GM19035 (cell line): Measurements from ENCODE around the gene IGSF23.
"Not testable (repeated sequence)": the region's sequence is repeated elsewhere in the genome, so short reads cannot be mapped to it uniquely, and the experiment has no call there.

ENCODE experiments used
- ATAC-seq: cut with Tn5 transposase; IDR thresholded peaks from one replicate; pipeline ENCODE4 v1.9.1; 2021; ENCODE audit not compliant: unreplicated experiment

IGSF23 gene

DNA sequence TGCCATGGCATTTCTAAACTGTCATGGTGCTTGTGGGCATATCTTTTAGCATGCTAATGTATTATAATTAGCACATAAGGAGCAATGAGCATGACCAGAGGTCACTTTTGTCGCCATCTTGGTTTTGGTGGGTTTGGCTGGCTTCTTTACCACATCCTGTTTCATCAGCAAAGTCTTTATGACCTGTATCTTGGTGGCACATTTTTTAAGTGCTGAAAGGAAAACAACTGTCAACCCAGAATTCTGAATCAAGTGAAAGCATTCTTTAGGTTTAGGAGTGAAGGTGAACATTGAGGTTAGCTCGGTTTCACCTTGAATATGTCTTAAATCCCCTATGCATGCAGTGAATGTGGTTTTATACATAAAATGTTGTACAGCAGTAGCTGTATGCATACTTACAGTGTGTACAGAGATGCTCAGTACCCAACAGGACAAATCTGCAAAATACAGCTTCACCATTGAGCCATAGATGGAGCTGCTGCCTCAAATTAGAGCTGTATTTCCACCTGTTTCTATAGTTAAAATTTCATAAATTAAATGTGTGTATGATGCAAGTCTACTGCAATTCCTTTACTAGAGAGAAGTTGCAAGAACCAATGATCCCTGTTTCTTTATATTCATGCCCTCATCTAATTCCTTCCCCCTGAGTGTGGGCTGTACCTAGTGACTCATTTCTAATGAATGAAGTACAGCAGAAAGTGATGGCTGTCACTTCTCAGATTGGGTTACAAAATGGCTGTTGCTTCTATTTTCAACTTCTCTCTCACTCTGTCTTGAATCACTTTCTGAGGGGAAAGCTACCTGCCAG, 25.2 kb upstream of the IGSF23 start:
- ATAC-seq: no peak

DNA sequence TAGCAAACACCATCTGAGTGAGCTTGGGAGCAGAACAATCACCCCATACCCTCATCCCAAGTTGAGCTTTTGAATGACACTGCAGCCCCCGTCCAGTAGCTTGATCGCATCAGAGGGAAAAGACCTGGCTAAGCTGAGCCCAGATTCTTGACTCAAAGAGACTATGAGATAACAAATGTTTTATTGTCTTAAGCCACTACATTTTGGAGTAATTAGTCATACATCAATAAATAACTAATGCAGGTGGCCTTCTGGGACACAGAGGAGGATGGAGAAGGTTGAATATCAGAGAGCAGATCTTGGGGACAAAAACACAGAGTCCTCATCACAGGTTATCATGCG, 24.6 kb upstream of the IGSF23 start:
- no peak for ATAC-seq

DNA sequence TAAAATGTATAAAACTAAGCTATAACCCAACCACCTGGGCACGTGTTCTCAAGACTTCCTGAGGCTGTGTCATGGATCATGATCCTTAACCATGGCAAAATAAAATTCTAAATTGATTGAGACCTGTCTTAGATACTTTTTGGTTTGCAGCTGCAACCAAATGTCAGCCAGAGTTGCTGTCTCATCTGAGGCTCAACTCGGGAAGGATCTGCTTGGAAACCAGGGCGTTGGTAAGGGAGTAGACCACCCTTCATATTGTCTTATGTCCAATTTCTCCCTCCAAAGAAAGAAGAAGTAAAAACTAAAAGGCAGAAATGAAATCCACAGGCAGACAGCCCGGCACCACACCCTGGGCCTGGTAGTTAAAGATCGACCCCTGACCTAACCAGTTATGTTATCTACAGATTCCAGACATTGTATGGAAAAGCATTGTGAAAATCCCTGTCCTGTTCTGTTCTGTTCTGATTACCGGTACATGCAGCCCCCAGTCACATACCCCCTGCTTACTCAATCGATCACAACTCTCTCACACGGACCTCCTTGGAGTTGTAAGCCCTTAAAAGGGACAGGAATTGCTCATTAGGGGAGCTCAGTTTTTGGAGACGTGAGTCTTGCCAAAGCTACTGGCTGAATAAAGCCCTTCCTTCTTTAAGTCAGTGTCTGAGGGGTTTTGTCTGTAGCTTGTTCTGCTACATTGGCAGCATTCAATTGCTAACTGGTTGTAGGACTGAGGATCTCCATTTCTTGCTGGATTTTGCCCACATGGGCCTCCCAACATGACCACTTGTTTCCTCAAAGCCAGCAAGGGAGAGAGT, 22.9 kb upstream of the IGSF23 start:
- ATAC-seq: no peak

DNA sequence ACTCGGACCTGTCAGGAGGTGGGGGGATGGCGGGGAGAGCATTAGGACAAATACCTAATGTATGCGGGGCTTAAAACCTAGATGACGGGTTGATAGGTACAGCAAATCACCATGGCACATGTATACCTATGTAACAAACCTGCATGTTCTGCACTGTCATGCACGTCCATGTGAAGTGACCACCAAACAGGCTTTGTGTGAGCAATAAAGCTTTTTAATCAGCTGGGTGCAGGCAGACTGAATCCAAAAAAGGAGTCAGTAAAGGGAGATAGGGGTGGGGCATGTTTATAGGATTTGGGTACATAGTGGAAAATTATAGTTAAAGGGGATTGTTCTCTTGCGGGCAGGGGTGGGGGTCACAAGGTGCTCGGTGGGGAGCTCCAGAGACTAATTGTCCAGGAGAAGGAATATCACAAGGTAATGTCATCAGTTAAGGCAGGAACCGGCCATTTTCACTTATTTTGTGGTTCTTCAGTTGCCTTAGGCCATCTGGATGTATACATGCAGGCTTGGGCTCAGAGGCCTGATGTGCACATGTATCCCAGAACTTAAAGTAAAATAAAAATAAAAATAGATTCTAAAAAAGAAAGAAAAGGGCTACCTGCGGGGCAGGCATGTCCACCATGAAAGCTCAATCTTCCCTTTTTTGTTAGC, 21.9 kb upstream of the IGSF23 start:
- ATAC-seq: not testable (repeated sequence)

DNA sequence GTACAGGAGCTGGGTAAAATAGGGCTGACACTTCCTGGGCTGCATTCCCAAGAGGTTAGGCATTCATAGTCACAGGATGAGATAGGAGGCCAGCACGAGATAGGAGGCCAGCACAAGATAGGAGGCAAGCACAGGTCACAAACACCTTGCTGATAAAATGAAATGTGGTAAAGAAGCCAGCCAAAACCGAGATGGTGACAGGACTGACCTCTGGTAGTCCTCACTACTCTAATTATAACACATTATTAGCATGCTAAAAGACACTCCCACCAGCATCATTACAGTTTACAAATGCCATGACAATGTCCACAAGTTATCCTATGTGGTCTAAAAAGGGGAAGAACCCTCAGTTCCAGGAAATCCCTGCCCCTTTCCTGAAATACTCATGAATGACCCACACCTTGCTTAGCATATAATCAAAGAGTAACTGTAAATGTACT, 20.9 kb upstream of the IGSF23 start:
- ATAC-seq: no peak

DNA sequence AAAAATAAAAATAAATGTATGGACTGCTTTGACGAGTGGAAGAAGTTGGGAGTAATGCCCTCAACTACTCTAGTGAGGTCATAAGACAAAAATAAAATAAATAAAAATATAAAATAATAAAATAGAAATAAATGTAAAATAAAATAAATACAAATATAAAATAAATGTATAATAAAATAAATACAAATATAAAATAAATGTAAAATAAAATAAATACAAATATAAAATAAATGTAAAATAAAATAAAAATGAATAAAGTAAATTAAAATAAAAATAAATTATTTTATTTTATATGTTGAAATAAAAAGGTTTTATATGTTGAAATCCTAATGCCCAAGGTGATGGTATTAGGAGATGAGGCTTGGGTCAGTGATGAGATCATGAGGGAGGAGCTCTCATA, 20.1 kb upstream of the IGSF23 start:
- ATAC-seq: no peak

DNA sequence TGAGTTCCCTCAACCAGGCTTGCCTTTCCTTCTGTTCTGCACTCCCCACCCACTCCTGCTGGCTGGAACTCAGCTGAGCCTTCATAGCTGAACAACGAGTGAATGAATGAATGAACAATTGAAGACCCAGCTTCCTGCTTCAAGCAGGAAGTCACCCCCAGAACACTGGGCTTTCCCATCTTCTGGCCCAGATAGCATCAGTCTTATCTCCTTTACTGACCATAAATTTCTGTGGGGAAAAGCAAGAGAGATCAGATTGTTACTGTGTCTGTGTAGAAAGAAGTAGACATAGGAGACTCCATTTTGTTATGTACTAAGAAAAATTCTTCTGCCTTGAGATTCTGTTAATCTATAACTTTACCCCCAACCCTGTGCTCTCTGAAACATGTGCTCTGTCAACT, 19.5 kb upstream of the IGSF23 start:
- not testable (repeated sequence) for ATAC-seq

DNA sequence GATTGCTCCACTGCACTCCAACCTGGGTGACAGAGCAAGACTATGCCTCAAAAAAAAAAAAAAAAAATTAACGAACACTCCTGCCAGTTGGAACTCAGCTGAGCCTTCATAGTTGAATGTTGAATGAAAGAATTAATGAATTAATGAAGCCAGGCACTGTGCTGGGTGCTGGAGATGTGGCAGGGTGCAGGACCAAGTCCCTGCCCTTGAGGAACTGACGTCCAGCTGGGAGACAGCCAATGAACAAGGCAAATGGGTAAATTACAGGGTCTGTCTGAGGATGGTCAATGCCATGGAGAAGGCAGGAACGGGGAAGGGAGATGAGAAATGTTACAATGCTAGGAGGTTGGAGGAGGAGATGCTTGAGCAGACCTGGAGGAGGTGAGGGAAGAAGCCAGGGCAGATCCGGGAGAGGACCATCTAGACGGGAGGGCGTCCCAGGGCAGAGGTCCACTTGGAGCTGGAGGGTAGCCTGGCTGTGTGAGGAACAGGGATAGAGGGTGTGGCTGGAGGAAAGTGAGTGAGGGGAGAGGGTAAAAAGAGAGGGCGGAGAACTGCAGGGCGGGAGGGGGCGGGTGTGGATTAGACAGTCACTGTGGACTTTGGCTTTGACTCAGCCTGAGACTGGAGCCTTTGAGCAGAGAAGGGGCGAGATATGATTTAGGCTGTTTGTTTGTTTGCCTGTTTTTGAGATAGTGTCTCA, 16.8 kb upstream of the IGSF23 start:
- no peak for ATAC-seq

DNA sequence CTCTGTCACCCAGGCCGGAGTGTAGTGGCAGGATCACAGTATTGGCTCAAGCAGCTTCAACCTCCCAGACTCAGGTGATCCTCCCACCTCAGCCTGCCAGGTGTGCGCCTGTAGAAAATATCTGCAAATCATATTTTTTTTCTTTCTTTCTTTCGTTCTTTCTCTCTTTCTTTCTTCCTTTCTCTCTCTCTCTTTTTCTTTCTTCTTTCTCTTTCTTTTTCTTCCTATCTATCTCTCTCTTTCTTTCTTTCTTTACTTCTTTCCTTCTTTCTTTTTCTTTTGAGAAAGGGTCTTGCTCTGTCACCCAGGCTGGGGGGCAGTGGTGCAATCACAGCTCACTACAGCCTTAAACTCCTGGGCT, 16.3 kb upstream of the IGSF23 start:
- no peak for ATAC-seq

DNA sequence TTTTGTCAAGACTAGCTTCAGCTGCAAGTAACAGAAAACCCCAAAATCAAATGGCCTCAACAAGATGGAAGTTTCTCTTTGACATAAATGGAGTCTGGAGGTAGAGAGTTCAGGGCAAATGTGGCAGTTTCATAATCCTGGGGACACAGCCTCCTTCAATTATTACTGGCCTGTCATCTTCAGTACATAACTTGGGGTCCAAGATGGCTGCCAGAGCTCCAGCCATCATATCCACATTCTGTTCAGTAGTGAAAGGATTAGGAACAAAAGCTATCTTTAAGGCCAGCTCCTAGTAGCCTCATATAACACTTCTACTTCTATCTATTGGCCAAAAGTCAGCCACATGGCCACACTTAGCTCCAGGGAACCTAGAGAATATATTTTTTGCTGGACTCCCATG, 15.0 kb upstream of the IGSF23 start:
- no peak for ATAC-seq

DNA sequence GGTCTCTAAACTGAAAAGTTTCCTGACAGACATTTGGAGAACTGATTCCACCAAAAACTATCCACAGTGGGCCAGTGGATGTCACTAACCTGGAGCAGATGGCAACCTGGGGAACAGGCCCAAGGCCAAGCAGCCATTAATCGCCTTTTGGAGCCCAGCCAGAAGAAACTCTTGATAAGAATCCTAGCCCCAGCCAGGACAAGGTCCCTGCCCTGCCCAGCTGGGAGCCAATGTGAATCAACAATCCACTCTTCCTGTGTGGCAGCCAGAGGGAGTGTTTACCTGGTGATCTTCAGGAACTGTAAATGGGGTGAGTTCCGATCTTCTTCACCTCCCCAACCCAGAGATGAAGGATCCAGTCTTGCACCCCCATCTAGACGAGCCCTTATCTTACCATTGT, 14.5 kb upstream of the IGSF23 start:
- no peak for ATAC-seq

DNA sequence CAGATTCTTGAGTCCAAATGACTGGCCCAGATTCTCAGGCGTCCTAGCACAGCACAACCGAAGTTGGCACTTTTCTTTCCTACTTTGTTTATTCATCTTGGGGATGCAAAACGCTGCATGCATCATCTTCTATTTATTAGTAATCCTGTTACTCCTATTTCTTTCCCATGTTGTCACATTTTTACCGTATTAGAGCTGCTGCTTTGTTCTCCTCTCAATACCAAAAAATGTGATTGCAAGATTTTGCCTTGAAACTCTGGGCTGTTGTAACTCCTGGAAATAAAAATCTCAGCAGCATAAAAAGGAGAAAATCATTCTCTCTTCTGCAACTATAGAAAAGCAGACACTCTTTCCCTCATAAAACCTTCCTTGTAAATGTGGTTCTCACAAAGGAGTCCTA, 12.9 kb upstream of the IGSF23 start:
- no peak for ATAC-seq

DNA sequence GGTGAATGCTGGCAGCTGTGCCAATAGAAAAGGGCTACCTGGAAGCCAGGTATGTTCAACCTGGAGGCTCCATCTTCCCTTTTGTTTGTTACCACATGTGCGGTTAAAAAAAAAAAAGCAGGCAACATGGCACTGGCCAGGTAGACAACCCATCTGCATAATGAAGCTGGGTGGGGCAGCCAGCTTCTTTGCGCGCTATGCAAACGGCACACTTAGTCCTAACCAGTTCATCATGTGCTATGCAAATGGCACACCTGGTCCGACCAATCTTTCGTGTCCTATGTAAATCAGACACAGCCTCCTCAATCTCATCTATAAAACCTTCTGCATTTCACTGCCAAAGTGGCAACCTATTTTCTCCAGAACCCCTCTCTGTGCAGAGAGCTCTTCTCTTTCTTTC, 11.3 kb upstream of the IGSF23 start:
- ATAC-seq: no peak

DNA sequence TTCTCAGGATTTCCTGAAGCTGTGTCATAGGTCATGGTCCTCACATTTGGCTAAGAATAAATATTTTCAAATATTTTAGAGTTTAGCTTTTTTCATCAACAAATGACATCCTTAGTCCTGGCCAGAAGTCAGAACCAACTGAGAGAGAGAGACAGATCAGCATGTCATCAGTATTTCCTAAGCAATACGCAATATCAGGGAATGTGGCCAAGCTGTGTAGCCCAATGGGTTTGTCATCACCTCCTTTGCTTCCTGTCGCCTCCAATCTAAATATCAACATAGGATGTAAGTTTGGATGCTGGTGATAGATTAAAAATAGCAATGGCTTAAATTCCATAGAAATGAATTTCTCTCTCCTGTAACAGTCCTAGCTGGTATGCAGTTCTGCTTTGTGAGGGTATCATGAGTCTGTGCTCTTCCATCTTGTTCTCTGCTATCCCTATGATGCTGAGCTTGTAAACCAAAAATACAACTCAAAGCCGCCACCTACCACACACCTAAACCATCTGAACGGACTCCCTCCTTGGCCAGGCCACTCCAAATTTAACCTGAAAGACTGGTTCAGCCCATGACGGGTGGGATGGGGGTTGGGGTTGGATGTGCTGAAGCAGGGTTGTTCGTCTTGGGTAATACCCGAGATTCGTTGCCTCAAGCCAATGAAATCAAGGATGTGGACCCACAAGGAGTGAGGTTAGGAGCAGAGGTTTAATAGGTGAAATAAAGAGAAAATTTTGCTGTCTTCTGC, 10.0 kb upstream of the IGSF23 start:
- no peak for ATAC-seq

DNA sequence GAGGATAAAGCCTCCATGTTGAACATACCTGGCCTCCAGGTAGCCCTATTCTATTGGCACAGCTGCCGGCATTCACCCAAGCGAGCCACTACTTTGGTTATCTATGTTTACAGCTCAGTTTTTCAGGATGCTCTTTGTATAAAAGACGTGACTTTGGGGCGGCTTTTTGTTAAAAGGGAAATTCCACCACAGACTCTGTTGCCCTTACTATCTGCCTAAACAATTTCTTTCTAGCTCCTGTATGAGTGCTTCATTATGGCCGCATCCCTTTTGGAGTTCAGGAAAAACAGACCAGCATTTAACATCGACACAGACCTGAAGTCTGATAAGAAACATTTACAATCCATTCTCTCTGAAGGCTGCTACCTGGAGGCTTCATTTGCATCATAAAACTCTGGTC, 9.1 kb upstream of the IGSF23 start:
- no peak for ATAC-seq

DNA sequence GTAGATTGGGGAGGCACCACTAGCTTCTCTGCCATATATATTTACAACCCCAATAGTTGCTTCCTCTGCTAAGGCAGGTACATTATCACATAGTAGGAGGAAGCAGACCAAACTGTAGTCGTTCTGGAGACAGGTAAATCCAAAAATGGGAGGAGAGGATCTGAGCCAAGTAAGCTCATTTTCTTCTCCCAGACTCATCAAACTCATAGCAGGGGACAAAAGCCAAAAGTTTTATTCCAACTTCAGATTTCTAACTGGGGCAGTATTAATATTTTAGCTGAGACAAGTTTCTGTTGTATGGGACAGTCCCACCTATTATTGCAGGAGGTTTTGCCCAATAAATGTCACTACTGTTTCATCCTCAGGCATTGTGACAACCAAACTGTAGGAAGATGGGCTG, 7.8 kb upstream of the IGSF23 start:
- no peak for ATAC-seq

DNA sequence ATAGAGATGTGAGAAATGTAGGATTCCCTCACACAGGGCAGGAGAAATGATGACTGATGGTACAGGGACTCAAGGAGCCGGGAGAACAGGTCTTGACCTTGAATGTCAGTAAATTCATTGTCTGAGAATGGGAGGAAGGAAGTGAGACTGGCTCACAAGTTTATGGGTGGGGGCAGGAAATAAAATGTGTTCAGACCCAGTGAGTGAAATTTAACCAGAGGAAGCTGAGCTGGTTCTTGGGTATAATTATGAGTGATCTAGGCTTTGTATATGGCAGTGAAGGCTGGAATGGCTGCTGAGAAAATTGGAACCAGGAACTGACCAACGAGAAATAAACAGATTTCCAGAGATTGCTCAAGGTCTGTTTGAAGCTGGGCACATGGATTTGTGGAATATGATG, 6.3 kb upstream of the IGSF23 start:
- no peak for ATAC-seq

DNA sequence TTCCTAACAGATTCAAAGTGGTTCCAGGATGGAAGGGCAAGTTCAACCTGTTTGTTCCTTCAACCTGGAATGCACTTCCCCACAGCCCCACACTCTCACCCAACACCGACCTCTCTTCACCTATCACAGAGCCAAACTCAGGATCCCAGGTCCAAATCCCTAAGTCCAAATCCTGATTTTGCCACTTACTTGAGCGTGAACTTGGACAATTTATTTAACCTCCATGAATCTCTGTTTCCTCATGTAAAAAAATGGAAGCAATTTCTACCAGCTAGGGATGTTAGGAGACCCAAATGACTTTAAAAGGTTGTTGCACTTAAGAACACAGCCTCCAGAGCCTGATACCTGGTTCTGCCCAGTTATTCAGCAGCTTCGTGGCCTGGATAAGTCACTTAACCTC, 5.4 kb upstream of the IGSF23 start:
- no peak for ATAC-seq

DNA sequence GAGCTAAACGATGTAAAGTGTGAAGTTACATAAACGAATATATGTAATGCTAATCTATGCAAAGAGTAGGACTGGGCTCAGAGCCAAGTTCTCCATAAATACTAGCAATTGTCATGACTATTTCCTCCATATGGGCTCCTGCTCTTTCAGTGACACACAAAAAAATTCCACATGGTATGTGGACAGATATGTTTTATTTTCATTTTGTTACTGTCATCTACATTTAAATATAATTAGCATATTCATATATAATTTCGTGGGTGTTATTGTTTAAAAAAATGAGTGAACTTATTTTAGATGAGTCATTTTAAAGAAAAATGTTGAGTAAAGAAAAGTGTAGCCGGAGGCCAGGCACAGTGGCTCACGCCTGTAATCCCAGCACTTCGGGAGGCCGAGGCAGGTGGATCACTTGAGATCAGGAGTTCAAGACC, 5.0 kb upstream of the IGSF23 start:
- no peak for ATAC-seq

DNA sequence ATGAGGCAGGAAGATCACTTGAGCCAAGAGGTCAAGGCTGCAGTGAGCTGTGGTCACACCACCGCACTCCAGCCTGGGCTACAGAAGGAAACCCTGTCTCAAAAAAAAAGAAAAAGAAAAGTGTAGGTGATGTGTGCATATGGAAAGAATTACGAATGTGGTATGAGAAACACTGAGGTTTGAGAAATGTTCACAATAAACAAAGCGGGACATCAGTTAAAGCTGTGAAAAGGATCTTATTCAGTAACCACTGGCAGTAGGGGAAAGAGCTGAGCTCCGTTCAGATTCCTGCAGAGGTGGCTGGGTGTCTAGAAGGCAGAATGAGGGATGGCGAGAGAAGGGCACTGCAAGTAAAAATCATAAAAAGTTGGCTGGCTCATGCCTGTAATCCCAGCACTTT, 4.1 kb upstream of the IGSF23 start:
- ATAC-seq: no peak

DNA sequence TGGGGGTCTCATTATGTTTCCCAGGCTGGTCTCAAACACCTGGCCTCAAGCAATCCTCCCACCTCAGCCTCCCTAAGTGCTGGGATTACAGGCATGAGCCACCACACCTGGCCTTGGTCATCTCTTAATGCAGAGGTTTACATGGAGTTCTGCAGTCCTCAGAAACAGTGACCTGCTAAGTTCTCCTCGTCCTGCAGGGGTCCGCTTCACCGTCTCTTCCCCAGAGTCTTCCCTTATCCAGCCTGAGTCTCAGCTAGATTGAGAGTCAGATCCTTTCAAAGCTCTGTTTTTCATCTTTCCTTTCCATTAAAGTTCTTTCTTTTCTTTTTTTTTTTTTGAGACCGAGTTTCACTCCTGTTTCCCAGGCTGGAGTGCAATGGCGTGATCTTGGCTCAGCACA, 2.9 kb upstream of the IGSF23 start:
- ATAC-seq: not testable (repeated sequence)
